Activated CD4-positive, alpha-beta memory T cell treated with anti-CD3 and anti-CD28 coated beads, Interleukin-2, amount 10 ng/mL, durations not matched to agents 7 days and 5 days (primary cell): ENCODE data around the gene IFNAR1. TPM values are rescaled to one million over a fixed set of nuclear protein-coding genes. Genes with fewer than 3 reads are reported as not detected.
A peak's percentile ranks its signal among the peaks of the same experiment; 100 is the strongest.
"Not testable (repeated sequence)": the region's sequence is repeated elsewhere in the genome, so short reads cannot be mapped to it uniquely, and the experiment has no call there.

Source experiments
- CTCF ChIA-PET: fragments of 350-600 bp; sonication (Branson Sonifier 250); formaldehyde crosslinking; loops from one replicate; lab custom pipeline; 2021; ENCODE audit warnings: antibody characterized with exemption, inconsistent platforms; lab: Charles Lee
- POLR2A ChIA-PET: fragments of 350-600 bp; sonication (Branson Sonifier 250); formaldehyde crosslinking; loops from one replicate; lab custom pipeline; 2021; ENCODE audit warnings: antibody characterized with exemption; lab: Charles Lee
- DNase-seq: peaks from one replicate; pipeline ENCODE4 v3.0.0-alpha.2; 2020
- H3K27ac Mint-ChIP-seq: one replicate; pipeline ENCODE4 v1.8.0; 2021; ENCODE audit warnings: mild to moderate bottlenecking, mixed read lengths
- H3K27me3 Mint-ChIP-seq: one replicate; pipeline ENCODE4 v1.8.0; 2021; ENCODE audit warnings: mixed read lengths
- H3K36me3 Mint-ChIP-seq: one replicate; pipeline ENCODE4 v1.8.0; 2021; ENCODE audit warnings: low read depth, mixed read lengths
- H3K4me1 Mint-ChIP-seq: one replicate; pipeline ENCODE4 v1.8.0; 2021; ENCODE audit warnings: mixed read lengths
- H3K4me3 Mint-ChIP-seq: one replicate; pipeline ENCODE4 v1.8.0; 2021; ENCODE audit warnings: mild to moderate bottlenecking, mixed read lengths
- H3K9me3 Mint-ChIP-seq: one replicate; pipeline ENCODE4 v1.8.0; 2021; ENCODE audit warnings: mixed read lengths
- total RNA-seq, 2 experiments: library from RNA; stranded (reverse); gene quantifications; one replicate each; pipeline ENCODE4 v1.2.3, GENCODE V29; 2021

Gene IFNAR1
- total RNA-seq, 2 experiments from 2014 or later, result 38.6 to 39.3 TPM

DNA sequence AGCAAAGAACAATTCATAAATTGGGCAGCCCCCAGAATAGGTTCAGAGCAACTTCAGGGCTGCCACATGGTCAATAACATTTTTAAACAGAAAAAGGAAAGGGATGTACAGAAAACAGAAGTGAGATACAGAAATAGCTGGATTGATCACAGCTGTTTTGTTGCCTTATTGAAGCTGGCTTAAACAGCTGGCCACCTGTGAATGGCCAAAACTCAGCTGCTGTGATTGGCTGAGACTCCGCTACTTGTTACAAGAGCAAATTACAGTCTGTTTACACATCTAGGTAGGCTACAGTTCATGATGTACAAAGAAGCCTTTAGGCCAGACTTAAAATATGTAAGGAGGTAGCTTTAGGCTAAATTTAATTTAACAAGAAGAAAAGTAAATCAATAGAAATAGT, 11.6 kb upstream of the IFNAR1 start:
- no peak overlapping the region for H3K27ac Mint-ChIP-seq
- DNase-seq, result no peak
- H3K27me3 Mint-ChIP-seq, result peaks cover 19% of the 10 kb centered on the region
- ChIA-PET CTCF (interaction anchor here (0.6 to 1.1 kb wide), 2 partner anchors 116 to 440 kb away, joined by 3 read pairs; no protein-coding TSS in a partner anchor), POLR2A (interaction anchor here (1.1 kb wide), 1 partner anchor 14 kb away, joined by 3 read pairs; no protein-coding TSS in a partner anchor)
- H3K4me1 Mint-ChIP-seq, result peaks cover 5% of the 10 kb centered on the region
- H3K9me3 Mint-ChIP-seq, result peaks cover 4% of the 10 kb centered on the region
- H3K36me3 Mint-ChIP-seq, result peaks cover 6% of the 10 kb centered on the region
- no peak overlapping the region for H3K4me3 Mint-ChIP-seq

DNA sequence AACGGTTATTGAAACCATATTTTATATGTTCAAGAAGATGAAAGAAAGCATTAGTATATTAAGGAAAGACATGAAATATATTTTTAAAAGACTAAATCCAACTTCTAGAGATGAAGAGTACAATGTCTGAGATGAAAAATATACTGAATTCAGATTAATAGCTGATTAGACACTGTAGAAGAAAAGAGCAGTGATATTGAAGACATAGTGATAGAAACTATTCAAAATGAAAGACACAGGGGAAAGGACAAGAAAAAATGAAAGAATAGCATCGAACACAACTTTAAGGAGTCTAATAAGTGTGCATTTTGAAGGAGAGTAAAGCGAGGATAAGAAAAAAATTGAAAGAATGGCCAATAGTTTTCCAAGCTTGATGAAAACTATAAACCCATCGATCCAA, 11.2 kb upstream of the IFNAR1 start:
- Mint-ChIP-seq H3K27ac (no peak overlapping the region), H3K4me3 (no peak overlapping the region), H3K9me3 (peaks cover 4% of the 10 kb centered on the region), H3K36me3 (peaks cover 6% of the 10 kb centered on the region), H3K27me3 (peaks cover 21% of the 10 kb centered on the region), H3K4me1 (peaks cover 5% of the 10 kb centered on the region)
- DNase-seq, result no peak
- ChIA-PET POLR2A (interaction anchor here (1.1 kb wide), 1 partner anchor 14 kb away, joined by 3 read pairs; no protein-coding TSS in a partner anchor), CTCF (interaction anchor here (0.6 to 1.1 kb wide), 2 partner anchors 116 to 440 kb away, joined by 3 read pairs; no protein-coding TSS in a partner anchor)

DNA sequence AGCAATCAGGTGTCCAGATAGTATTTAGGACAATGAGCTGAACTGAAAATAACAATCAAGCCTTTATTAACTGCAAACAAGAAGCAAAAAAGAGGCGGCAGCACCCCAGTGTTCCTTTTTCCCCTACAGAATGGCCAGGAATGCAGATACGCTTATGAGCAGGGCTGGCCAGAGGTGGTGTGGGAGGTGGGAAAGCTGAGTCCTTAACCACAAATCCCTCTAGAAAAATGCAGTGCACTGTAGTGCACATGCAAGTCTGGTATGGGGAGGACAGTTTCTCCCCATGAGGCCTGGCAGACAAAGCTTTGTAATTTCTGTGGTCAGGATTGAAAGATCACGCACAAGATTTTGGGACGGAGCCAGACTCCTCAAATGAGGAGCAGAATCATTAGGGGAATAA, 10.7 kb upstream of the IFNAR1 start:
- no peak overlapping the region for H3K27ac Mint-ChIP-seq
- H3K4me3 Mint-ChIP-seq, result no peak overlapping the region
- ChIA-PET POLR2A (interaction anchor here (1.1 kb wide), 1 partner anchor 15 kb away, joined by 3 read pairs; no protein-coding TSS in a partner anchor), CTCF (interaction anchor here (1.1 kb wide), 1 partner anchor 117 kb away, joined by 3 read pairs; no protein-coding TSS in a partner anchor)
- H3K9me3 Mint-ChIP-seq, result peaks cover 4% of the 10 kb centered on the region
- DNase-seq, result no peak
- peaks cover 21% of the 10 kb centered on the region for H3K27me3 Mint-ChIP-seq
- peaks cover under 1% of the 10 kb centered on the region for H3K4me1 Mint-ChIP-seq
- H3K36me3 Mint-ChIP-seq, result peaks cover 6% of the 10 kb centered on the region

DNA sequence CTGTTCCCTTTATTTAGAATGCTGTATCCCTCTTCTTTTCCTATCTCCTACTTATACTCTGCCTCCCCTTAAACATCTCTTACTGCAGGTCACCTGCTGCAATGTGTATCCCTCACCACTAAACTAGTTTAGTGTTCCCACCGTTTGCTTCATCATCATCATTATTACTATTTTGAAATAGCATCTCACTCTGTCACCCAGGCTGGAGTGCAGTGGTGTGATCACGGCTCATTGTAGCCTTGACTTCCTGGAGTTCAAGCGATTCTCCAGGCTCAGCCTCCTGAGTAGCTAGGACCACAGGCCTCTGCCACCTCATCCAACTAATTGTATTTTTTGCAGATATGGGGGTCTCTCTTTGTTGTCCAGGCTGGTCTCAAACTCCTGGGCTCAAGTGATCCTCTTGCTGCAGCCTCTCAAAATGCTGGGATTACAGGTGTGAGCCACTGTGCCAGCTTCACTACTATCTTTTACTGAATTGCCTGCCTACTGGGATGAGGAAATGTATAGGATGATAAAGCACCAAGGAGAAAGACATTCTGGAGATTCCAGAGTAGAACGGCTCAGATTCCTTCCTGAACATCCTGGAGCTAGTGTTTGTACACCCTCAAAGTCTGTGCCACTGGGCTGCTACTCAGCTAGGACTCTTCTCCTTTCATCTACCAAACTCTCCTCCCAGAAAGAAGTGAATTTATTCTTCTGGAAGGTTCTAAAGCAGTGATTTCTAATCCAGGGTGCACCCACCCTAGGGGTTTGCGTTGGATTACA, 8.6 kb upstream of the IFNAR1 start:
- H3K36me3 Mint-ChIP-seq, result no peaks in the 10 kb centered on the region
- H3K9me3 Mint-ChIP-seq, result no peaks in the 10 kb centered on the region
- H3K27ac Mint-ChIP-seq, result no peak overlapping the region
- peaks cover 19% of the 10 kb centered on the region for H3K27me3 Mint-ChIP-seq
- no peaks in the 10 kb centered on the region for H3K4me1 Mint-ChIP-seq
- ChIA-PET CTCF (no interaction called here), POLR2A (interaction anchor here (1.1 to 1.2 kb wide), 2 partner anchors 9 to 17 kb away, joined by 3 to 4 read pairs; partner anchors contain the start of gene IFNAR1)
- no peak for DNase-seq
- H3K4me3 Mint-ChIP-seq, result no peak overlapping the region

DNA sequence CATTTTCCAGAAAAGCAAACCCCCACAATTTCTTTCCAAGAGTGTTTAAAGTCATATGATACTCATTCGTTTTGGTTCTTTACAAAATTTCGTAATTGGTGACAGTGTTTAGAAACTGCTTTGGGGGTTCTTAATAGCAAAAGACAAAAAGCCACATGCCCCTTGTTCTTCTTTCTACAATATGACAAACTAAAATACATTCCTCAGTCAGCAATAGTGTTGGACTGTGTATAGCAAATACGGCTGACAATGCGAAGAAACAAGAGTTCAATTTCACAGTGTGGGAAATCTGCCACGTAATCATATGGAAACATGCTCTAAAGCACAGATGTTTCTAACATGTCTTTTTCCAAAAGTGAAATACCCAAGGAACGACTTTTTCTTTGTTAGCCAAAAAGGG, 7.6 kb upstream of the IFNAR1 start:
- ChIA-PET CTCF (interaction anchor here (0.8 kb wide), 1 partner anchor 128 kb away, joined by 3 read pairs; no protein-coding TSS in a partner anchor), POLR2A (interaction anchor here (1.2 kb wide), 1 partner anchor 8 kb away, joined by 3 read pairs; the partner anchor contains the start of gene IFNAR1)
- Mint-ChIP-seq H3K9me3 (no peaks in the 10 kb centered on the region), H3K36me3 (no peaks in the 10 kb centered on the region), H3K4me3 (no peak overlapping the region), H3K4me1 (no peaks in the 10 kb centered on the region), H3K27me3 (peaks cover 19% of the 10 kb centered on the region), H3K27ac (no peak overlapping the region)
- DNase-seq, result no peak

DNA sequence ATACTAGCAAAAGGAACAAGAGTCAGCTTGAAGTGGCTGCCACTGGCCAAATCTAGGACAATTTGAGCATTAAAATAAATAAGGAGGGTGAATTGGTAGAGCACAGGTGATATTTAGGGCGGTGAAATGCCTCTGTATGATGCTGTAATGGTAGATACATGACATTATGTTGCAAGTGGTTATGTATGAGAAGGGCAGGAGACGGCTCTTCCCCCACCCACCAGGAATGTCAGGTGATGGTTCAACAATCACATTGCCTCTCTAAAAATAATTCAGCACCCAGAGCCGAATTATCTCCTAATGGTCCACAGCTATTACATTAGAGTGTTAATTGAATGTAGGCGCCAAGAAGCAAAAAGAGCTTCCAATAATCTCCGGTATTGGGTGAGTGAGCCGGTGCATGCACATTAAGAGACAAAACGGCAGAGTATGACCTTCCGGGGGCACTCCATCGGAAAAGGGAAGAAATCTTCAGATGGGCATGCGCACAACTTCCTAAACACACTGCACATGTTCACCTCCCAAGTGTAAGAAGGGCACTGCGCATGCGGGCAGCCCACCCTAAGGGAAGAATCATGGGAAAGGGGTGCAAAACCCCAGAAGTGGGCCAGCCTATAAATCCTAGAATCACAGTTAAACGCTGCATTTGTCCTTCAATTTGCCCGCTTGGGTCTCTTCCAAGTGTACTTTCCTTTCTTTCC, 6.8 kb upstream of the IFNAR1 start:
- Mint-ChIP-seq H3K4me1 (no peaks in the 10 kb centered on the region), H3K36me3 (no peaks in the 10 kb centered on the region), H3K27me3 (peaks cover 19% of the 10 kb centered on the region), H3K4me3 (no peak overlapping the region), H3K9me3 (no peaks in the 10 kb centered on the region), H3K27ac (no peak overlapping the region)
- DNase-seq, result no peak
- POLR2A ChIA-PET, result no interaction called here
- CTCF ChIA-PET, result no interaction called here

DNA sequence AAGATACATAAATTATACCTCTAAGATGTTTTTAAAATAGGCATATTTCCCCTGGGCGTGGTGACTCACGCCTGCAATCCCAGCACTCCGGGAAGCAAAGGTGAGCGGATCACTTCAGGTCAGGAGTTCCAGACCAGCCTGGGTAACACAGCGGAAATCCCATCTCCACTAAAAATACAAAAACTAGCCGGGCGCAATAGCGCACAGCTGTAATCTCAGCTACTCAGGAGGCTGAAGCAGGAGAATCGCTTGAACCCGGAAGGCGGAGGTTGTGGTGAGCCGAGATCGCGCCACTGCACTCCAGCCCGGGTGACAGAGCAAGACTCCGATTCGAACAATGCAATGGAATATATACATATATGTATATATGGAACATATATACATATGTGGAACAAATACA, 3.8 kb upstream of the IFNAR1 start:
- not testable (repeated sequence) for H3K4me1 Mint-ChIP-seq, H3K27me3 Mint-ChIP-seq, H3K9me3 Mint-ChIP-seq, H3K36me3 Mint-ChIP-seq, H3K4me3 Mint-ChIP-seq, DNase-seq, H3K27ac Mint-ChIP-seq
- ChIA-PET CTCF (interaction anchor here (1.1 kb wide), 1 partner anchor 125 kb away, joined by 3 read pairs; no protein-coding TSS in a partner anchor), POLR2A (interaction anchor here (1.2 to 1.8 kb wide), 2 partner anchors 10 to 83 kb away, joined by 4 read pairs; no protein-coding TSS in a partner anchor)

DNA sequence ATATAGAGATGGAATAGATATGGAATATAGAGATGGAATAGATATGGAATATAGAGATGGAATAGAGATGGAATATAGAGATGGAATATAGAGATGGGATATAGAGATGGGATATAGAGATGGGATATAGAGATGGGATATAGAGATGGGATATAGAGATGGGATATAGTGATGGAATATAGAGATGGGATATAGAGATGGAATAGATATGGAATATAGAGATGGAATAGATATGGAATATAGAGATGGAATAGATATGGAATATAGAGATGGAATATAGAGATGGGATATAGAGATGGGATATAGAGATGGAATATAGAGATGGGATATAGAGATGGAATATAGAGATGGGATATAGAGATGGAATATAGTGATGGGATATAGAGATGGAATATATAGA, 1.2 kb upstream of the IFNAR1 start:
- peaks cover 19% of the 10 kb centered on the region for H3K4me1 Mint-ChIP-seq
- CTCF ChIA-PET, H3K4me3 Mint-ChIP-seq, H3K27me3 Mint-ChIP-seq, POLR2A ChIA-PET, H3K36me3 Mint-ChIP-seq, H3K9me3 Mint-ChIP-seq, DNase-seq, H3K27ac Mint-ChIP-seq: not testable (repeated sequence)

DNA sequence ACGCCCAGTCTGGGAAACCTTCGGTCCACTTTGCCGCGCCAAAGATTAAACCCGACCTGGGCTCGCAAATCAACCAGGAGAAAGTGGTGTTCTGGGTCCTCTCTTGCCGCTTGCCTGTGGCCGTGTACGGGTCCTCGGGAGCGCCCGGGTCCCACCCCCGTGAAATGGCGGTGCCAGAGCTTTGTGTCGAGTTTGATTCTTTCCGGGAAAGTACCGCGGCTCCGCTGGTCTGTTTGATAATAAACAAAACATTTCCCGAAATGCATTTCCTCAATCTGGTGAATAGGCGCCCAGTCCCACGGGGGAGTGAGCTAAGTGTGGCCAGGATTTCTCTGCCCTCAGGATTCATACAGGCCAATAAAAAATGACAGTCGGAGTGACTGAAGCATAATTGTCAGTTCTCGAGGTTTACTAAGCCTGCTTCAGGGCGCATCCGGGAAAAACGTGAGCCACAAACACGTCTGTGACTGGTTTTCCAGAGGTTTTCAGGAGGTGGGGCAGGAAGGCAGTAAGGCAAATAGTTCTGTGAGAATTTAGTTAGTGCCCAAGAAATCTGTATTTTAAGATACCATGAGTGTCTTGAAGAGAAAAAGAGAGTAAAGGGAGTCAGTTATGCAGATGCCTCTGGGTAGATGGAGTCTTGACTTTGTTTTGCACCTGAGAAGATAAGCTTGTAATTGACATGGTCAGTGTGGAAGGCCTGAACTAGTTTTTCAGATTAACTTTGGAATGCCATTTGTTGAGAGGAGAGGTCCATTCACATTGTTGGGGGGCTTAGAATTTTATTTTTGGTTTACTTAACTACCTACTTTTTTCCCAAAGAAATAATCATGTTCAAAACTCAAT, 675 bp downstream of the IFNAR1 start:
- CTCF ChIA-PET, result interaction anchor here (0.8 to 2.1 kb wide), 19 partner anchors 9 to 613 kb away, joined by 3 to 47 read pairs (median 5); no protein-coding TSS in a partner anchor
- Mint-ChIP-seq H3K27ac (no peak overlapping the region), H3K27me3 (no peaks in the 10 kb centered on the region), H3K4me1 (peaks cover 24% of the 10 kb centered on the region), H3K9me3 (no peaks in the 10 kb centered on the region), H3K36me3 (peaks cover 11% of the 10 kb centered on the region), H3K4me3 (no peak overlapping the region)
- POLR2A ChIA-PET, result interaction anchor here (0.8 to 2.2 kb wide), 29 partner anchors 7 to 554 kb away, joined by 3 to 46 read pairs (median 4); partner anchors contain the start of genes DONSON, GART, IFNAR2 and IL10RB
- DNase-seq, result peak; percentile 68

DNA sequence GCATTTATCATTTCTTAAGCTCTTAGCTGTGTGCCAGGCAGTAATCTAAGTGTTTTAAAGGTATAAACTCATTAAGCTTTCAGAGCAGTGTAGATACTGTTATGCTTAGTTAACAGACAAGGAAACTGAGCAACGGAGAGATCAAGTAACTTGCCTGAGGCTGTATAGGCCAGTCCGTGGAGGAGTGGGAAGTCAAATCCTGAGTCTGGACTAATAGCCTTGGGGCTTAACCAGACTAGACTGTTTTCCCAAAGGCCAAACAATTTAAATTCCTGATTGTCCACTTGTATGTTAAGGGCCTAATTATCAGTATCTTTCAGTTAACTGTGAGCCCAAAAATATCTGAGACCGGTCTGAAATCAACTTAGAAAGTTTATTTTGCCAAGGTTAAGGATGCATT, 2.6 kb downstream of the IFNAR1 start:
- POLR2A ChIA-PET, result interaction anchor here (1.1 kb wide), 1 partner anchor 21 kb away, joined by 3 read pairs; no protein-coding TSS in a partner anchor

DNA sequence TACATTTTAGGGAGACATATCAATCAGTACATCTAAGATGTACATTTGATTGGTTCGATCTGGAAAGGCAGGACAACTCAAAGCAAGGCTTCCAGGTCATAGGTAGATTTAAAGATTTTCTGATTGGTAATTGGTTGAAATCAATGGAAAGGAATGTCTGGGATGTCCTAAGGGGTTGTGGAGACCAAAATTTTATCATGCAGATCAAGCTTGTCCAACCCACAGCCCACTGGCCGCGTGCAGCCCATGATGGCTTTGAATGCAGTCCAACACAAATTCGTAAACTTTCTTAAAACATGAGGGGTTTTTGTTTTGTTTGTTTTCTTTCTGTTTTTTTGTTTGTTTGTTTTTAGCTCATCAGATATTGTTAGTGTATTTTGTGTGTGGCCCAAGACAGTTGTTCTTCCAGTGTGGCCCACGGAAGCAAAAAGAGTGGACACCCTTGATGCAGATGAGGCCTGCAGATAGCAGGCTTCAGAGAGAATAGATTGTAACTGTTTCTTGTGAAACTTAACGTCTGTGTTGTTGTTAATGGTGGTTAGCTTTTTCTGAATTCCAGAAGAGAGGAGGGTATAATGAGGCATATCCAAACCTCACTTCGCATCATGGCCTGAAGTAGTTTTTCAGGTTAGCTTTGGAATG, 3.1 kb downstream of the IFNAR1 start:
- no peaks in the 10 kb centered on the region for H3K27me3 Mint-ChIP-seq
- POLR2A ChIA-PET, result interaction anchor here (1.1 kb wide), 1 partner anchor 20 kb away, joined by 3 read pairs; no protein-coding TSS in a partner anchor

More for the DNA sequence above, 2.6 kb downstream of the IFNAR1 start:
- CTCF ChIA-PET, result interaction anchor here (0.8 to 6.8 kb wide), 3 partner anchors 34 to 131 kb away, joined by 3 to 55 read pairs (median 7); no protein-coding TSS in a partner anchor
- Mint-ChIP-seq H3K4me1 (peaks cover 43% of the 10 kb centered on the region), H3K27me3 (no peaks in the 10 kb centered on the region), H3K9me3 (peaks cover 2% of the 10 kb centered on the region), H3K4me3 (no peak overlapping the region), H3K27ac (no peak overlapping the region), H3K36me3 (peaks cover 24% of the 10 kb centered on the region)
- DNase-seq, result no peak

More for the DNA sequence above, 3.1 kb downstream of the IFNAR1 start:
- peaks cover 6% of the 10 kb centered on the region for H3K9me3 Mint-ChIP-seq
- CTCF ChIA-PET, result interaction anchor here (0.8 to 6.8 kb wide), 3 partner anchors 33 to 131 kb away, joined by 3 to 55 read pairs (median 7); no protein-coding TSS in a partner anchor
- DNase-seq, result no peak
- H3K36me3 Mint-ChIP-seq, result peaks cover 29% of the 10 kb centered on the region
- H3K27ac Mint-ChIP-seq, result no peak overlapping the region
- H3K4me1 Mint-ChIP-seq, result peaks cover 48% of the 10 kb centered on the region
- no peak overlapping the region for H3K4me3 Mint-ChIP-seq
